Large intestine (tissue), 3 donors: ENCODE data around the gene DENND2D. TPM values are rescaled to one million over a fixed set of nuclear protein-coding genes. Genes with fewer than 3 reads are reported as not detected.
A peak's percentile ranks its signal among the peaks of the same experiment; 100 is the strongest.

Experiments used
- DNase-seq, 2 donors: peaks; one replicate each; pipeline versions ENCODE4 v3.0.0 to v3.0.0-alpha.2; 2013
- H3K27ac ChIP-seq: one replicate; pipeline ENCODE4 v1.5.1; 2013; ENCODE audit warnings: low read length
- H3K27me3 ChIP-seq: 2 replicates; pipeline ENCODE4 v1.6.1; 2013; ENCODE audit warnings: low read length; ENCODE audit not compliant: control insufficient read depth, insufficient read depth
- H3K36me3 ChIP-seq: 2 replicates; pipeline ENCODE4 v1.6.1; 2013; ENCODE audit warnings: low read length; ENCODE audit not compliant: control insufficient read depth, insufficient read depth
- H3K4me1 ChIP-seq: one replicate; pipeline ENCODE4 v1.6.1; 2013; ENCODE audit warnings: low read length; ENCODE audit not compliant: control insufficient read depth, insufficient read depth
- H3K4me3 ChIP-seq: one replicate; pipeline ENCODE4 v1.5.1; 2013; ENCODE audit warnings: low read length
- H3K9me3 ChIP-seq: one replicate; pipeline ENCODE4 v1.6.1; 2013; ENCODE audit warnings: mild to moderate bottlenecking, low read depth, low read length, moderate library complexity; ENCODE audit not compliant: control insufficient read depth
- WGBS: methylation state at CpG from one replicate; pipeline ENCODE4 v1.1.5; 2013; ENCODE audit warnings: low lambda C conversion rate; ENCODE audit not compliant: insufficient coverage; 5-methylcytosine and 5-hydroxymethylcytosine counted together
- polyA plus RNA-seq: library from polyadenylated mRNA; unstranded; fragments of 120-200 nt; gene quantifications from one replicate; pipeline ENCODE4 v1.2.1, GENCODE V29; 2013

DENND2D gene
- polyA plus RNA-seq, 1 donor: 40.0 TPM

GRCh38 chr1:111234866-111235265 lies 34.4 kb upstream of the DENND2D start:
- H3K4me3 ChIP-seq: no peak overlapping the region
- no peaks in the 10 kb centered on the region for H3K4me1 ChIP-seq
- no peaks in the 10 kb centered on the region for H3K36me3 ChIP-seq
- H3K27me3 ChIP-seq: peaks cover 11% of the 10 kb centered on the region
- WGBS: no CpG with 5 or more reads among the region's 3 CpGs
- DNase-seq: no peak
- H3K9me3 ChIP-seq: no peaks in the 10 kb centered on the region
- no peak overlapping the region for H3K27ac ChIP-seq

GRCh38 chr1:111234258-111234657 lies 33.8 kb upstream of the DENND2D start:
- Histone ChIP-seq H3K27me3 (peaks cover 10% of the 10 kb centered on the region), H3K27ac (no peak overlapping the region), H3K36me3 (no peaks in the 10 kb centered on the region), H3K9me3 (no peaks in the 10 kb centered on the region), H3K4me1 (no peaks in the 10 kb centered on the region), H3K4me3 (no peak overlapping the region)
- no peak for DNase-seq
- 80% methylated on average over 1 of the region's 4 CpGs for WGBS

DNA sequence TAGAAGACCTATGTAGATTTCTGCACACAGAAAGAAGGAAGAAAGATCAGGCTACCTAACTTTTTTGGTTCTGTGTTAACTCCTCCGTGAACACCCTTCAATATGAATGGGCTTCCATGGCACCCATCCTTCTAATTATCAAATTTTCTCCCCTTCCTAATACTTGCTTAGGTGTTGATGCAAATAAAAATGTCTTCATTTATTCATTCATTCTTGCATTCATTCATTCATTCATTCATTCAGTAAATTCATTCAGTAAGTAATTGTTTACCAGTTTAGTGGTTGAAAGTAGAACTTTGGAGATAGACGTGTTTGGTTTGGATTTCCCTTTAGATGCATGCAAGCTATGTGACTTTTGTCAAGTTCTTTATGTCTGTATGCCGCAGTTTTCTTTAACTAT lies 31.7 kb upstream of the DENND2D start:
- H3K27ac ChIP-seq: no peak overlapping the region
- H3K27me3 ChIP-seq: peaks cover 8% of the 10 kb centered on the region
- WGBS: 100% methylated on average over 1 of the region's 3 CpGs
- no peak for DNase-seq
- H3K36me3 ChIP-seq: no peaks in the 10 kb centered on the region
- H3K4me1 ChIP-seq: no peaks in the 10 kb centered on the region
- H3K9me3 ChIP-seq: no peaks in the 10 kb centered on the region
- H3K4me3 ChIP-seq: no peak overlapping the region

- no peak overlapping the region for H3K4me3 ChIP-seq
- no CpG with 5 or more reads among the region's 2 CpGs for WGBS
Observed at GRCh38 chr1:111228748-111229126, 28.3 kb upstream of the DENND2D start.

GRCh38 chr1:111227851-111228747 lies 27.7 kb upstream of the DENND2D start:
- Histone ChIP-seq H3K9me3 (no peaks in the 10 kb centered on the region), H3K4me1 (no peaks in the 10 kb centered on the region), H3K4me3 (no peak overlapping the region), H3K27ac (no peak overlapping the region), H3K36me3 (no peaks in the 10 kb centered on the region), H3K27me3 (no peaks in the 10 kb centered on the region)
- 50% methylated on average over 2 of the region's 6 CpGs for WGBS
- no peak for DNase-seq

More at GRCh38 chr1:111228748-111229126, 28.3 kb upstream of the DENND2D start:
- Histone ChIP-seq H3K27ac (no peak overlapping the region), H3K27me3 (no peaks in the 10 kb centered on the region), H3K36me3 (no peaks in the 10 kb centered on the region), H3K4me1 (no peaks in the 10 kb centered on the region), H3K9me3 (no peaks in the 10 kb centered on the region)
- no peak for DNase-seq

- Histone ChIP-seq H3K4me1 (peaks cover 3% of the 10 kb centered on the region), H3K27ac (no peak within 1 kb of the TSS)
- WGBS: no CpG with 5 or more reads among the region's 3 CpGs
Observed at GRCh38 chr1:111227434-111227833, 27.0 kb upstream of the DENND2D start, which contains the start of gene CHI3L2. Gene CHI3L2, plus strand, starts transcription at chr1:111227713. Its CDS starts 17 bp downstream, at chr1:111227730.

DNA sequence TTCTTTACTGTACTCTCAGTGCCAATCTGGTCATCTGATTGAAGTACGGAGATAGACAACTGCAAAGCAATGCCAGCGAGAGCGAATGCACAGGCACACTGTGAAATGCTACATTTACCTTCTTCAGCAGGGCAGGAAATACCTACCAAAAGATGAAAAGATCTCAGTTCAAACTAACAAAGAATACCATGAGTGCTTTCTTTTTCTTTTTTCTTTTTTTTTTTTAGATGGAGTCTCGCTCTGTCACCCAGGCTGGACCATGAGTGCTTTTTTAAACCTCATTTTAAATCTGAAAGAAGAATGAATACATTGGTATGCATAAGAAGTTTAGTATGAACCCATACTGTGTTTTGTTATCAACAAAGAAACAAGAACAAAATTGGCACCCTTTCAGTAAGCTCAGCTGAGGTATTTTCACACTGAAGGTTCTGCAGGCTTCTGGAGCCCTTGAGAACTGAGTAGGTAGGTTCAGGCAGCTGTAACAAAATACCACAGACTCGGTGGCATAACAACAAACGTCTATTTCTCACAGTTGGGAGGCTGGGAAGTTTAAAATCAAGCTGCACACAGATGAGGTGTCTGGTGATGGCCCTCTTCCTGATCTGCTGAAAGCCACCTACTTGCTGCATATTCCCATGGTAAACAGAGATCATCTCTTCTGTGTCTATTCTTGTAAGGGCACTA lies 25.4 kb upstream of the DENND2D start:
- no peaks in the 10 kb centered on the region for H3K36me3 ChIP-seq
- H3K27me3 ChIP-seq: no peaks in the 10 kb centered on the region
- peaks cover 12% of the 10 kb centered on the region for H3K4me1 ChIP-seq
- whole genome bisulfite sequencing: 33% methylated on average over 1 of the region's 6 CpGs
- H3K4me3 ChIP-seq: no peak overlapping the region
- H3K27ac ChIP-seq: no peak overlapping the region
- no peaks in the 10 kb centered on the region for H3K9me3 ChIP-seq
- DNase-seq: no peak

More at GRCh38 chr1:111227434-111227833, 27.0 kb upstream of the DENND2D start, which contains the start of gene CHI3L2:
- no peak for DNase-seq
- Histone ChIP-seq H3K36me3 (no peaks in the 10 kb centered on the region), H3K9me3 (no peaks in the 10 kb centered on the region), H3K27me3 (no peaks in the 10 kb centered on the region), H3K4me3 (no peak within 1 kb of the TSS)

- Histone ChIP-seq H3K27ac (no peak overlapping the region), H3K4me3 (no peak overlapping the region), H3K27me3 (no peaks in the 10 kb centered on the region), H3K4me1 (peaks cover 12% of the 10 kb centered on the region), H3K9me3 (no peaks in the 10 kb centered on the region), H3K36me3 (no peaks in the 10 kb centered on the region)
- DNase-seq: no peak
Observed at GRCh38 chr1:111225091-111225490, 24.6 kb upstream of the DENND2D start.

- no peaks in the 10 kb centered on the region for H3K27me3 ChIP-seq
- 70% methylated on average over 3 of the region's 6 CpGs for WGBS
- no peak overlapping the region for H3K4me3 ChIP-seq
- H3K4me1 ChIP-seq: peaks cover 12% of the 10 kb centered on the region
- no peaks in the 10 kb centered on the region for H3K36me3 ChIP-seq
- no peak overlapping the region for H3K27ac ChIP-seq
- H3K9me3 ChIP-seq: no peaks in the 10 kb centered on the region
- DNase-seq: no peak
Observed at GRCh38 chr1:111223126-111223685, 22.8 kb upstream of the DENND2D start.

GRCh38 chr1:111222308-111223125 lies 22.1 kb upstream of the DENND2D start:
- H3K4me3 ChIP-seq: no peak overlapping the region
- no peaks in the 10 kb centered on the region for H3K36me3 ChIP-seq
- no peaks in the 10 kb centered on the region for H3K9me3 ChIP-seq
- H3K4me1 ChIP-seq: peaks cover 12% of the 10 kb centered on the region
- peak; percentile 49 to 53 for DNase-seq
- no peaks in the 10 kb centered on the region for H3K27me3 ChIP-seq
- no CpG with 5 or more reads among the region's 10 CpGs for WGBS
- H3K27ac ChIP-seq: no peak overlapping the region
